Measurements from ENCODE around the gene HPN.
"Not testable (repeated sequence)": the region's sequence is repeated elsewhere in the genome, so short reads cannot be mapped to it uniquely, and the experiment has no call there.

Gene HPN

DNA sequence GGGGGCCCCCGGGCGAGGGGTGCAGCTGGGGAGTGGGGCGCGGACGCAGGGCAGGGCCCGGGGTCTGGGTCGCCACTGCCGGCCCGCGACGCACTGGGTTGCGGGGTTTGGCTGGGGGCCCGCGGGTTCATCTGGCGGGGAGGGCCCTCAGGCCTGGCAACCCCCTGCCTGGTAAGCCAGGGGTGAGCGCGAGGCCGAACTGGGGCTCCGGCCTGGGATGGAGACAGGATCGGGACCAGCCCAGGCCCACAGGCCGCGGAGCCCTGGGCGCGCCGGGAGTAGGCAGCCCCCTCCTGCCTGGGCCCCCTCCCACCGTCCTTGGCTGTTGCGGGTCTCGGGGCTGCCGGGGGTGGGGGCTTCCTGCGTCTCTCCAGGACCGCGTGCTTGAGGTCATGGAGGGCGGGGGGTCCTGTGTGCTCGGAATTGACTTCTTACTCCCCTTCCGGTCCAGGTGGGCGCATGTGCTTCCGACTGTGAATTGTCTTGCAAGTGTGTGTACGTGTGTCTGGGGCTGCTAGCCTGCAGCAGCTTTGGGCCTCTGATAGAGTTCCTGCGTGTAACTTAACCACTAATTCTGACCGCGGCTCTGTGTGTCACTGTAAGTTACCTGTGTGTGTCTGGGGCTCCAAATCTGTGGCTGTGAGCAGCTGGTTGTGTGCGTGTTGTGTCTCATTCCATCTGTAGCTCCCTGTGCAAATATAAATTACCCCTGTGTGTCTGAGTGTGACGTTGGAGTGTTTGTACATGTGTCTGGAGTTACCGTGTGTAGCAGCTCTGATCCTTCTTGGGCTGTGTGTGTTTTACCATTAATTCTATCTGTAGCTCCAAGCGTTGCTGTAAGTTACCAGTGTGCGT is 40.6 kb upstream of the HPN start:
- Histone ChIP-seq H3K36me3 (ENCODE audit: insufficient read depth, low read length) (peaks cover 4% of the 10 kb centered on the region), H3K9me3 (ENCODE audit: low read length) (no peaks in the 10 kb centered on the region), H3K27me3 (ENCODE audit: control insufficient read depth in 1 of 2, insufficient read depth in 2 of 2, low read length in 2 of 2) (no peaks in the 10 kb centered on the region), H3K4me3 (ENCODE audit: low read depth in 1 of 2, low read length in 2 of 2) (peak overlapping the region; percentile 55 to 65), H3K4me1 (ENCODE audit: insufficient read depth, low read length) (peaks cover 39% of the 10 kb centered on the region), H3K9ac (ENCODE audit: low read length) (peak overlapping the region; percentile 45), H3K27ac (ENCODE audit: low read depth, low read length) (peak overlapping the region; percentile 90)

DNA sequence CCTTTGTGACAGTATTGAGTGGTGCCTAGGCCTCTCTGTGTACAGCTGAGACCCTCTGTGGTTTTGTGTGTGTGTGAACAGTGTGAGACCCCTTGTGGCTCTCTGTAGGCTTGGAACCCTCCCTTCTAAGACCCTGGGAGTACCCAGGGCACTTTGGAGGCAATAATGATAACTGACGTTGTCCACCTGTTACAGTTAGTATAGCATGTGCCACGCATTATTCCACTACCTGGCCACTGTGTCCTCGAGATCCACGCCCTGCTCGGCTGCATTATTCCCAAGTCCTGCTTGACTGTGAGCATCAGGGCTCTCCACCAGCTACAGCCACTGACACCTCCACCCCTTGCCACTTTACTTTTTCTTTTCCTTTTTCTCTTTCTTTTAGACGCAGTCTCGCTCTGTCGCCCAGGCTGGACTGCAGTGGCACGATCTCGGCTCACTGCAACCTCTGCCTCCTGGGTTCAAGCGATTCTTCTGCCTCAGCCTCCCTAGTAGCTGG is 39.4 kb upstream of the HPN start:
- H3K9ac ChIP-seq (ENCODE audit: low read length) = no peak overlapping the region
- peaks cover 36% of the 10 kb centered on the region for H3K4me1 ChIP-seq (ENCODE audit: insufficient read depth, low read length)
- H3K4me3 ChIP-seq (ENCODE audit: low read depth in 1 of 2, low read length in 2 of 2) = no peak overlapping the region
- H3K27me3 ChIP-seq (ENCODE audit: control insufficient read depth in 1 of 2, insufficient read depth in 2 of 2, low read length in 2 of 2) = no peaks in the 10 kb centered on the region
- H3K27ac ChIP-seq (ENCODE audit: low read depth, low read length) = no peak overlapping the region
- no peaks in the 10 kb centered on the region for H3K9me3 ChIP-seq (ENCODE audit: low read length)
- peaks cover 5% of the 10 kb centered on the region for H3K36me3 ChIP-seq (ENCODE audit: insufficient read depth, low read length)

DNA sequence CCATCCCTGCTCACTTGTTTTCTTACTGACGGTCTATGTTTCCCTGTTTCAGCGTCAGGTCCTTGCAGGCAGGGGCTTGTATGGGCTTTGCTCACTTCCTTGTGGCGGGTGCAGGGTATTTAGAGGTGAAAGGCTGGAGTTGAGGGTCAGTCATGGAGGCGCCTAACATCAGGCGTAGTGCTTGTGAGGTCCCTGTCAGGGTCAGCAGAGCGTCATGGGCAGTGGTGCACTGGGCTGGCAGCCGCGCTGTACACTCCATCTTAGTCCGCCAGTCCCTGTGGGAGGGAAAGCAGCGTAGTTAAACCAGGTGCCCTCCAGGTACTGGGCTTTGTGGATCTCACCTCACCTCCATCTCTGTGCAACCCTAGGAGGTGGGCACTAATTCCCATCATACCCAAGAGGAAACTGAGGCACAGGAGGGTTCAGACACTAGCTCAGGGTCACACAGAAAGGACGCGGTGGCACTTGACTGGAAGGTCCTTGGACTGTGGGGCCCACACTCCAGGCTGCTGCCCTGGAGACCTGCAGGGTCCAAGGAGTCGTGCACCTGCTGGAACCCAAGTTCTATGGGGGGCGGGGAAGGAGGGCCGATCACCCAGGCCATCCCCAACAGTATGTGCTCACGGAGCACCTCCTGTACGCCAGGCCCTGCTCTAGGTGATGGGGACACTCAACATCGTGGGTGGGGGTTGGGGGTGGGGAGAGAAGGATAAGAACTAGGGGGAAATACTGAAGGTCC is 36.8 kb upstream of the HPN start:
- Histone ChIP-seq H3K9ac (ENCODE audit: low read length) (no peak overlapping the region), H3K9me3 (ENCODE audit: low read length) (no peaks in the 10 kb centered on the region), H3K4me3 (ENCODE audit: low read depth in 1 of 2, low read length in 2 of 2) (no peak overlapping the region), H3K27ac (ENCODE audit: low read depth, low read length) (no peak overlapping the region), H3K4me1 (ENCODE audit: insufficient read depth, low read length) (peaks cover 25% of the 10 kb centered on the region), H3K27me3 (ENCODE audit: control insufficient read depth in 1 of 2, insufficient read depth in 2 of 2, low read length in 2 of 2) (no peaks in the 10 kb centered on the region), H3K36me3 (ENCODE audit: insufficient read depth, low read length) (peaks cover 11% of the 10 kb centered on the region)

DNA sequence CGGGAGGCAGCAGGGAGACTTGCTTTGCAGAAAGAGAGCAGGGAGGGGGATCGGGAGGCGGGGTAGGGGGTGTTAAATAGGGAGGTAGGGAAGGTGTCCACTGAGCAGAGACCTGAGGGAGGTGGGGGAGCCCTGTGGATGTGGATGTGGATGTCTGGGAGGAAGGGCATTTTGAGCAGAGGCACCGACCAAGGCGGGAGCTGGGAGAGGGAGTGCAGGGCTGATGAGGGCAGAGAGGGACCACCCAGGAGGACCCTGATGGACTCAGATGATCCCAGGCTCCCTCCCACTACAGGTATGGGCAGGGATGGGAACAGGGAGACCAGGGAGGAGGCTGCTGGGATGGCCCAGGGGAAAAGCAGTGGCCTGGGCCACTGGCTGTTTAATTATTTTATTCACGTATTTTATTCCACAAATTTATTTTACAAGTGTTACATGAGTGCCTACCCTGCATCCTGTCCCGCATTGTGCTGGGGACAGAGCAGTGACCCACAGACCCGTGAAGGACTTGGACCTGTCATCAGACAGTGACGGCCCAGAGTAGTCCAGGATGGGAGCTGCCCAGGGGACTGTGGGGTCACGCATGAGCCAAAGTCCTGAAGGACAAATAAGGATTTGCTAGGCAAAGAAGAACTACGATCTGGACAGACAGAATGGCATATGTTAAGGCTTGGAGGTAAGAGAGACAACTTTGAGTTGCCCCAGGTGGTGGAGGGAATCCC is 36.1 kb upstream of the HPN start:
- H3K36me3 ChIP-seq (ENCODE audit: insufficient read depth, low read length) = peaks cover 18% of the 10 kb centered on the region
- H3K9me3 ChIP-seq (ENCODE audit: low read length) = no peaks in the 10 kb centered on the region
- H3K27me3 ChIP-seq (ENCODE audit: control insufficient read depth in 1 of 2, insufficient read depth in 2 of 2, low read length in 2 of 2) = no peaks in the 10 kb centered on the region
- H3K4me3 ChIP-seq (ENCODE audit: low read depth in 1 of 2, low read length in 2 of 2) = no peak overlapping the region
- no peak overlapping the region for H3K9ac ChIP-seq (ENCODE audit: low read length)
- H3K27ac ChIP-seq (ENCODE audit: low read depth, low read length) = no peak overlapping the region
- peaks cover 25% of the 10 kb centered on the region for H3K4me1 ChIP-seq (ENCODE audit: insufficient read depth, low read length)

DNA sequence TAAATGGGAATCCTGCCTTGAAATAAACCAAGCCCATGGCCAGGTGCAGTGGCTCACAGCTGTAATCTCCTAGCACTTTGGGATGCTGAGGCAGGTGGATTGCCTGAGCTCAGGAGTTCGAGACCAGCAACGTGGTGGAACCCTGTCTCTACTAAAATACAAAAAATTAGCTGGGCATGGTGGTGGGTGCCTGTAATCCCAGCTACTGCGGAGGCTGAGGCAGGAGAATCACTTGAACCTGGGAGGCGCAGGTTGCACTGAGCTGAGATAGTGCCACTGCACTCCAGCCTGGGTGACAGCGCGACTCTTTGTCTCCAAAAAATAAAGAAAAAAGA is 35.5 kb upstream of the HPN start:
- not testable (repeated sequence) for H3K27ac ChIP-seq (ENCODE audit: low read depth, low read length); H3K9me3 ChIP-seq (ENCODE audit: low read length); H3K4me3 ChIP-seq (ENCODE audit: low read depth in 1 of 2, low read length in 2 of 2); H3K27me3 ChIP-seq (ENCODE audit: control insufficient read depth in 1 of 2, insufficient read depth in 2 of 2, low read length in 2 of 2); H3K9ac ChIP-seq (ENCODE audit: low read length)
- peaks cover 22% of the 10 kb centered on the region for H3K36me3 ChIP-seq (ENCODE audit: insufficient read depth, low read length)
- H3K4me1 ChIP-seq (ENCODE audit: insufficient read depth, low read length) = peaks cover 24% of the 10 kb centered on the region

DNA sequence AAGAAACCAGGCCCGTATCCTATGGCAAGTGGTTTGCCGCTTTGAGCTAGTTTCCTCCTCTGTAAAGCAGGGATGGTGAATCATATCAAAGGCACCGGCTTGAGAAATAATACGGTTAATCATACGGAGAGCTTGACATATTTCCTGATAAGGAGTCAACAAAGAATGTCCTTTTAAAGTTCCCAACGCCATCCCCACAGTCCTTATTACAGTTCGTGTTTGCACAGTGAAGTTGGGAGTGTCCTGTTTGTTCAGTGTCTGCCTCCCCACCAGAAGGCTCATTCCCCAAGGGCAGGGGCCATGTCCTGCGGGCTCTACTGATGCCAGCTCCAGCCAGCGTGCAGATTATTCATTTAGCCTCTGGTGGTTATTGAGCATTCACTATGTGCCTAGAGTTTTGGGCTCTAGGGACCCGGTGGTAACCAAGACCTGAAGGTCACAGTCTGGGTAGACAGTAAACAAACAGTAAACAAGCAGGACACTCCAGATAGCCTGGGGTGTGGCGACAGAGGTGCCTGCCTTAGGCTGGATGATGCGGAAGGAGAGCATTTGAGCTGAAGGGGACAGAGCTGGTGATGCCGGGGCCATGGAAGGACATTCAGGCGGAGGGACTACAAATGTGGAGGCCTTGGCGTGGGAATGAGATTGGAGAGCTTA is 35.1 kb upstream of the HPN start:
- no peaks in the 10 kb centered on the region for H3K9me3 ChIP-seq (ENCODE audit: low read length)
- H3K27me3 ChIP-seq (ENCODE audit: control insufficient read depth in 1 of 2, insufficient read depth in 2 of 2, low read length in 2 of 2) = no peaks in the 10 kb centered on the region
- no peak overlapping the region for H3K4me3 ChIP-seq (ENCODE audit: low read depth in 1 of 2, low read length in 2 of 2)
- peaks cover 19% of the 10 kb centered on the region for H3K4me1 ChIP-seq (ENCODE audit: insufficient read depth, low read length)
- H3K27ac ChIP-seq (ENCODE audit: low read depth, low read length) = no peak overlapping the region
- H3K36me3 ChIP-seq (ENCODE audit: insufficient read depth, low read length) = peaks cover 24% of the 10 kb centered on the region
- H3K9ac ChIP-seq (ENCODE audit: low read length) = no peak overlapping the region

DNA sequence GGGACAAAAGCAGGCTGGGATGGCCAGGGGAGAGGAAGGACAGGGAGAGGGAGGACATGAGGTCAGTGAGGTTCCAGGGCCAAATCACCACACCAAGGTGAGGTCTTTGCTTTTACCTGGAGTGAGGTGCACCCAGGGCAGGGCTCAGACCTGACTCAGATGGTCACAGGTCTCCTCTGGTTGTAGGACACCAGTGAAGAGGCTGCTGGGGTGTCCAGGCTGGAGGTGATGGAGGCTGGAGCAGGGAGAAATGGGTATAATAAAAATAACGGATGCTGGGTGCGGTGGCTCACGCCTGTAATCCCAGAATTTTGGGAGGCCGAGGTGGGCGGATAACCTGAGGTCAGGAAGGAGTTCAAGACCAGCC is 34.5 kb upstream of the HPN start:
- H3K36me3 ChIP-seq (ENCODE audit: insufficient read depth, low read length) = peaks cover 29% of the 10 kb centered on the region
- H3K27ac ChIP-seq (ENCODE audit: low read depth, low read length) = no peak overlapping the region

DNA sequence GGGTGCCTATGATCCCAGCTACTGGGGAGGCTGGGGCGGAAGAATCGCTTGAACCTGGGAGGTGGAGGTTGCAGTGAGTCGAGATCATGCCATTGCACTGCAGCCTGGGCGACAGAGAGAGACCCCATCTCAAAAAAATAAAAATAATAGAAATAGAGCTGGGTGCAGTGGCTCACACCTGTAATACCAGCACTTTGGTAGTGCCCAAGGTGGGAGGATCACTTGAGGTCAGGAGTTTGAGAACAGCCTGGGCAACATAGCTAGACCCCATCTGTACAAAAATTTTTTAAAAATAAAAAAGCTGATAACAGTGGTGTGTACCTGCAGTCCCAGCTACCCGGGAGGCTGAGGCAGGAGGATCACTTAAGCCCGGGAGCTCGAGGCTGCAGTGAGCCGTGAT is 34.1 kb upstream of the HPN start:
- H3K4me3 ChIP-seq (ENCODE audit: low read depth in 1 of 2, low read length in 2 of 2); H3K9ac ChIP-seq (ENCODE audit: low read length); H3K9me3 ChIP-seq (ENCODE audit: low read length); H3K27ac ChIP-seq (ENCODE audit: low read depth, low read length); H3K27me3 ChIP-seq (ENCODE audit: control insufficient read depth in 1 of 2, insufficient read depth in 2 of 2, low read length in 2 of 2): not testable (repeated sequence)
- peaks cover 17% of the 10 kb centered on the region for H3K4me1 ChIP-seq (ENCODE audit: insufficient read depth, low read length)
- peaks cover 29% of the 10 kb centered on the region for H3K36me3 ChIP-seq (ENCODE audit: insufficient read depth, low read length)

More for the DNA sequence above, 34.5 kb upstream of the HPN start:
- no peak overlapping the region for H3K4me3 ChIP-seq (ENCODE audit: low read depth in 1 of 2, low read length in 2 of 2)
- H3K9me3 ChIP-seq (ENCODE audit: low read length) = no peaks in the 10 kb centered on the region
- H3K27me3 ChIP-seq (ENCODE audit: control insufficient read depth in 1 of 2, insufficient read depth in 2 of 2, low read length in 2 of 2) = no peaks in the 10 kb centered on the region
- H3K9ac ChIP-seq (ENCODE audit: low read length) = no peak overlapping the region
- peaks cover 14% of the 10 kb centered on the region for H3K4me1 ChIP-seq (ENCODE audit: insufficient read depth, low read length)

DNA sequence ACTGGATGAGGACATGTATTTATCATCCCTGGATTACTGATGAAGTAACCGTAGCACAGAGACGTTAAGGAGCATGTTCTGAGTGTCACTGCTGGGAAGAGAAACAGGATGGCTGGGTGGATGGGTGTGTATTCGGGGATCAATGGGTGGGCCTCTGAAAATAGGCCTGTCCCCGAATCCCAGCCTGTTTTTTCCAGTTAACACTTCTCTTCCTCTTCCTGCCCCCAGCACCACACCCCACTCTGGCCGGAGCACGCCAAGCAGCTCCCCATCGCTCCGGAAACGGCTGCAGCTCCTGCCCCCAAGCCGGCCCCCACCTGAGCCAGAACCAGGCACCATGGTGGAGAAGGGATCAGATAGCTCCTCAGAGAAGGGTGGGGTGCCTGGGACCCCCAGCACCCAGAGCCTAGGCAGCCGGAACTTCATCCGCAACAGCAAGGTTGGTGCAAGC is 32.6 kb upstream of the HPN start:
- Histone ChIP-seq H3K9ac (ENCODE audit: low read length) (no peak overlapping the region), H3K36me3 (ENCODE audit: insufficient read depth, low read length) (peaks cover 31% of the 10 kb centered on the region), H3K4me1 (ENCODE audit: insufficient read depth, low read length) (peaks cover 11% of the 10 kb centered on the region), H3K9me3 (ENCODE audit: low read length) (no peaks in the 10 kb centered on the region), H3K4me3 (ENCODE audit: low read depth in 1 of 2, low read length in 2 of 2) (no peak overlapping the region), H3K27ac (ENCODE audit: low read depth, low read length) (no peak overlapping the region), H3K27me3 (ENCODE audit: control insufficient read depth in 1 of 2, insufficient read depth in 2 of 2, low read length in 2 of 2) (no peaks in the 10 kb centered on the region)

DNA sequence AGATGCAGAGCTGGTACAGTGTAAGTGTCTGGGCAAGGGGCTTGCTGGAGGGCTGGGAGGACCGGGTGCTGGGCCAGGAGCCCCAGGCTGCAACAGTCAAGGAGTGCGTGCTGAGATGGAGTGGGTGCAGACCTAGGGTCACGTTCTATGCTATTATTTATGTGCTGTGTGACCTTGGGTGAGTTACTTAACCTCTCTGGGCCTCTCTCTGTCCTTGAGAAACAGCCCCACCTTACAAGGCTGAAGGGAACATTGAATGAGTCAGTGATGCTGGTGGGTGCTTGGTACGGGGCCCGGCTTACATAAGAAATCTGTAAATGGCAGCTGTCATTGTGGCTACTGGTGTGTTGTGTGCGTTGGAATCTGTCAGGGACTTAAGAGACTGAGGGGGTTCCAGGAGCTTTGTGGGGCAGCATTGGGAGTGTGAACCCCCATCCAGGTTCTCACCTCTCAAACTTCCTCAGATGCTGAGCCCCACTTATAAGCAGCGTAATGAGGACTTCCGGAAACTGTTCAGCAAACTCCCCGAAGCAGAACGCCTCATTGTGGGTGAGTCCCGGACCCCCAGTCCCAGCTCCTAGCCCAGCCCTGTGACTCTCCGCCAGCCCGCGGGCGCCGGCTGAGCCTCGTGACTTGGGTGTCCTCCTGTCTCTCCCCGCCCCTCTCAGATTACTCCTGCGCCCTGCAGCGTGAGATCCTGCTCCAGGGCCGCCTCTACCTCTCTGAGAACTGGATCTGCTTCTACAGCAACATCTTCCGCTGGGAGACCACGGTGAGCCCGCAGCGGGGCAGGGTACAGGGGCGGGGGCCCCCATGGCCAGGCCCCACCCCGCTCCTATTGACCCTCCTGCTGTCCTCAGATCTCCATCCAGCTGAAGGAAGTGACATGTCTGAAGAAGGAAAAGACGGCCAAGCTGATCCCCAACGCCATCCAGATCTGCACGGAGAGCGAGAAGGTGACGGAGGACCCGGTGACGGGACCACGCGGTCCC is 31.8 kb upstream of the HPN start:
- Histone ChIP-seq H3K27ac (ENCODE audit: low read depth, low read length) (no peak overlapping the region), H3K4me3 (ENCODE audit: low read depth in 1 of 2, low read length in 2 of 2) (no peak overlapping the region), H3K9ac (ENCODE audit: low read length) (no peak overlapping the region), H3K36me3 (ENCODE audit: insufficient read depth, low read length) (peaks cover 39% of the 10 kb centered on the region), H3K27me3 (ENCODE audit: control insufficient read depth in 1 of 2, insufficient read depth in 2 of 2, low read length in 2 of 2) (no peaks in the 10 kb centered on the region), H3K4me1 (ENCODE audit: insufficient read depth, low read length) (peaks cover 11% of the 10 kb centered on the region), H3K9me3 (ENCODE audit: low read length) (no peaks in the 10 kb centered on the region)
